ENCODE results near the gene DRGX.

DRGX gene

DNA sequence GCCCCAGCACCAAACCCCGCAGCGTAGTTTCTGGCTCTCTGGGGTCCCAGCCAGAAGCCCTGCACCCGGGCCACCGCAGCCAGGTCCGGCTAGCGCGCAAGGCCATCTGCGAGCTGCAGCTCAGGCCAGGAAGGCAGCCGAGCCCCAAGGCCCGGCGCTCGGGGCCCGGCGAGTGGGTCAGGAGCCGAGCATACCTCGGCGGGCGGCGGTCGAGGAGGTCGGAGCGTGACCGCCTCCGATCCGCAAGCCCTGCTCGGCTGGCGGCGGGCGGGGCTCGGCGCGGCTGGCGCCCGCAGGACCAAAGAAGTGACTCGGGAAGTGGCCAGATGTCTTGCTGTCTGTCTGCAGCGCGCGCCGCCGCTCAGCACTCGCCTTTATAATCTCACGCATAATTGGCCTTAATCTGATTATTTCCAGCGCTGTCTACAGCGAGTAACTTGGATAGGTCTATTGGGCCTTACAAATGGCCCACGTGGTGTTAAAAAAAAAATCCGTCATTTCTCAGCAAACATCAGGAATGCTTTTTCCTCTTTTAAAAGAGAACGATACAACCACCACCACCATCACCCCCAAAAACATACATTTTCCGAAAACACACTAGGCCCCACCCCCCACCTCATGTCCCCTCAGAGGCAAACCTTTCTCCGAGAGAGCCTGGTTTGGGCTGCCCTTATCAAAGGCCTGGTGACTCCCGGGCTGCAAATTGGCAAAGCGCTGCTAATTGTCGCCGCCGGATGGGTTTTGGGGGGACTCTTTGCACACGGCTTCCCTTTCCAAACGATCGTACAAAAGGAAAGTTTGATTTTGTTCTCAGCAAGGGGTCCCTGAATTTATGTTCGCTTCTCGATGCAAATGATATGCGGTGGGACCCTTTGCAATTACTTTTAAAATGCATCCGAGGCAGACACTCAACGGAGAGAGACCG is at the start of gene DRGX:
DRGX (minus strand) TSS at position 349 of the 925 bp plus-strand sequence. CDS start 649 bp downstream, outside the sequence.
- no peak for DNase-seq (ENCODE audit: low read depth, low spot score)

DNA sequence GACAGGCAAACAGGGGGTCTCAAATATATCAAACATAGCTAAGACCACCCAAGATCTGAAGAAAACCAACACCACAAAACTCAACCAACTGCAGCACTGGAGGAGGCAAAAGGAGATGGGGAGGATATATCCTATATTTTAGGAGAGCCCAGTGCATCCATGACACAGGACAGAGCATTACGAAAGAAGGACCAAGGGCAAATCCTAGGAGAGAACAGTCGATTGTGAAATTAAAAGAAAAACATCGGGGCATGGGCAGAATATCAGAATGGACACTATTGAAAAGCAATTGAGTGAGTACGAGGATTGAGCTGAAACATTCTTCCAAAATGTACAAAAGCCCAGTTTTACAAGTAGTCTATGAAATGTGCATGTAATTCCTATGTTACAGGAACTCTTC is 48.5 kb upstream of the DRGX start:
- no peak for DNase-seq (ENCODE audit: low read depth, low spot score)

DNA sequence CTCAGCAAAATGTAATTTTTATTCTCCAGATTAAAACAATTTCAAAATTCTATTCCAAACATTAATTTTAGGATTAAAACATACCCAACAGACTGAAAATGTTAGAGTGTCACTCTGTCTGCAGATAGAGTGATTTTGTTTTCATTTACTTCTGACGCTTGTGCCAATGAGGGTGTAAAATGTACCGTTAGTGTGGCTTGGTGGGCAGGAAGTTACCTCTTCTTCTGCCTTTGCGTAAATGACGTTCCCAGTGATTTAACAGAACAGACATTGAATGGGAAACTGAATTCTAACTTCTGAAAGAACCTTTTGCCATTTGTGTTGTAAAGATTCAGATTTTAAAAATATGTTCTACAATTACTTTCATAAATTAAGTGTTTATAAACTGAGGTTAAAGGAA is 47.0 kb upstream of the DRGX start:
- DNase-seq (ENCODE audit: low read depth, low spot score) = no peak

DNA sequence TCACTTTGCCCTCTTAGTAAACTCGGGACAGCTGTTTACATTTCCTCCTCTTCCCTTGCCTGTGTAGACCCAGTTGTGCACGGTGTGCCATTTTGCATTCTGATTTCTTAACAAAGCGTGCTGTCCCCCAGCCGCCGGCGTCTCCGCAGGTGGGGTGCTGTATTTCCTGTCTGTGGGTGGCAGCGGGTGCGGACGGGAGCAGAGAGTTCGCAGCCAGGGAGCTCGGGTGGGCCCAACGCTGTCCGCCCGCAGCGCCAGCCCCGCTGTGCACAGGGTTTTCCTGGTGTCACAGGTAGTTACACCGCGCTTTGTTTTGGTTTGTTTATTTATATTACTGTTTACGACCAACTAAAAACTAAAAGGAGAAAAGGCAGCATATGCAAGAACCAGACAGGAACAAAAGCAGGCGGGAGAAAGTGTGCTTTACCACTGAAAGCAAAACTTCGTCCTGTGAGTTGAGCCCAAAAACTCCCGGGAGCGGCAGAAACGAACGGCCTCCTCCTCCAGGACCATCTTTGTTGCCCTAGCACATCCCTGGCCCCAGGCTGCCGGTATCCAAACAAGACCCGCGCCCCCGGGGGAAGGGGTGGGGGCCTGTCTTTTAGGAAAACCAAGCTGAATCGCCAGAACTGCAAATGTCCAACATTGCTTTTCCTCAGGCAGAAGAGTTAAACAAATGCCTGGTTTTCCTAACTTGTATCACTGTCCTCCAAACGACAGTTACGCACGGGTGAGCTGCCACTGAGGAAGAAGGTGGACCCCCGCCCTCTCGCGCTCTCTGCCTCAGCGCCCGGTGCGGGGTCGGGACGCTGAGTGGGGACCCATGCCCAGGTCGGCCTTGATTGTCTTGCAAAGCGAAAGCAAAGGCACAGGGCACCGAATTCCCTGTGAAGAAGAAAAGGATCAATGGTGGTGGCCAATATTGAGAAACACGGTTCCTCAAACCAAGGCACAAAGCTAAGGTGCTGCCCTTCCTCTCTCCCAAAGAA is 45.9 kb upstream of the DRGX start:
- DNase-seq (ENCODE audit: low read depth, low spot score) = peak; percentile 5

DNA sequence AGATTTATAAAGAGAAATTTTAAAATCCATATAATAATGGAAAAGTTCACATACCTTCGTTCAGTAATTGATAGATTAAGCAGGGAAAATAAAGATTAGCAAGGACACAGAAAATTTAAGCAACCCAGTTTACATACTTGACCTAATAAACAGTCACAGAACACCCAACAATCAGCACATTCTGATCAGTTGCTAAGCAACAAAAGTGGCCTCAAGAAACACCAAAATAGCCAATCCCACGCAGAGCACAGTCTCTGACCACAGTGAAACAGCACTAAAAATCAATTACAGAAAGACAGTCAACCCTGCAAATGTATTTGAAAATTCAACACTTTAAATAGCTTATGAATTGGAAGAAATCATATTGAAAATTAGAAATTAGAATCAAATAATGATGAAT is 39.3 kb upstream of the DRGX start:
- no peak for DNase-seq (ENCODE audit: low read depth, low spot score)

DNA sequence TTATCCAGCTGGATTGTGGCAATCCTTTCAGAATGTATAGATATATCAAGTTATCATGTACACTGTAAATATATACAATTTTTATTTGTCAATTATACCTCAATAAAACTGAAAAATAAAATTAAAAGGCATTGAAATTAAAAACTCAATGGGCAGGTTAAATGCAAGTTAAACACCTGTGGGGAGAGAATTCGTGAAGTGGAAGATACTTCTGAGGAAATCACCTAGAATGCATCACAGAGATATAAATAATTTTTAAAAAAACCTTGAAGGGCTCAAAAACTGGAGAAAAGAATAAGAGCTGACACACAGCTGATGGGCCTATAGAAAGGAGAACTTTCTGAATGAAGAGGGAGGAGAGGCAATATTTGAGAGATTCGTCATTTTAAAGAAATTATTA is 37.2 kb upstream of the DRGX start:
- no peak for DNase-seq (ENCODE audit: low read depth, low spot score)

DNA sequence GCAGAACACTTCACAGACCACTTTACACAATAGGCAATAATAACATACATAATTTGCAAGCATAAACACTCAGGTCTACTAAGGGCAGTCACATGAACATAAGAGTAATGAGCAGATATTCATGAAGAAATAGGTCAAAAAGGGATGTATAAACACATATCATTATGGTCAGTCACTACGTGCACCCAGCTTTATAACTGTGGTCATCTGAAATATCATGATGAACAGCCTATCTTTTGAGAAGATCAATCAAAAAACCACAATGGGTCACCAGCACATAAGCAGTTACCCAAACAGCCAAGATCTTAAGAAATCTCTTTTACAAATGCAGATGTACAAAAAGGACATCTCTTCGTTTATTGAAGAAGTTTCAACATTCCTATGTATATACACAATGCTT is 35.5 kb upstream of the DRGX start:
- no peak for DNase-seq (ENCODE audit: low read depth, low spot score)

DNA sequence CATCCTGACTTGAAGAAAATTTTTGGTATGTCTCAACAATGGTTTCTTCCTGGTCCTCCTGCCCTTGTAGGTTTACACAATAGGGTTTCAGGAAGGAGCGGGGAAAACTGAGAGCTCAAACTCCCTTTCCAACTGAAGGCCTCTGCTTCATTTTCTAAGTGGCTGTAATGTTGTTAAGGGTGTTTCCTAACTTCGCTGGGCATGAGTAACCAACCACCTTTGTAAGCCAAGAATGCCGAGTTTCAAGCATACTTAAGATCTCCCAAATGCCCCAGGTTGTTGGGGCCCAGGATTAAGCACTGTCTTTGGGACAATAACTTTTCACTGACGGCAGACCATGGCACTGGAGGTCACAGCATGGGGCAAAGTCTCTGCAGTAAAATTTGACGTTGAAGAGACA is 33.6 kb upstream of the DRGX start:
- DNase-seq (ENCODE audit: low read depth, low spot score) = no peak

DNA sequence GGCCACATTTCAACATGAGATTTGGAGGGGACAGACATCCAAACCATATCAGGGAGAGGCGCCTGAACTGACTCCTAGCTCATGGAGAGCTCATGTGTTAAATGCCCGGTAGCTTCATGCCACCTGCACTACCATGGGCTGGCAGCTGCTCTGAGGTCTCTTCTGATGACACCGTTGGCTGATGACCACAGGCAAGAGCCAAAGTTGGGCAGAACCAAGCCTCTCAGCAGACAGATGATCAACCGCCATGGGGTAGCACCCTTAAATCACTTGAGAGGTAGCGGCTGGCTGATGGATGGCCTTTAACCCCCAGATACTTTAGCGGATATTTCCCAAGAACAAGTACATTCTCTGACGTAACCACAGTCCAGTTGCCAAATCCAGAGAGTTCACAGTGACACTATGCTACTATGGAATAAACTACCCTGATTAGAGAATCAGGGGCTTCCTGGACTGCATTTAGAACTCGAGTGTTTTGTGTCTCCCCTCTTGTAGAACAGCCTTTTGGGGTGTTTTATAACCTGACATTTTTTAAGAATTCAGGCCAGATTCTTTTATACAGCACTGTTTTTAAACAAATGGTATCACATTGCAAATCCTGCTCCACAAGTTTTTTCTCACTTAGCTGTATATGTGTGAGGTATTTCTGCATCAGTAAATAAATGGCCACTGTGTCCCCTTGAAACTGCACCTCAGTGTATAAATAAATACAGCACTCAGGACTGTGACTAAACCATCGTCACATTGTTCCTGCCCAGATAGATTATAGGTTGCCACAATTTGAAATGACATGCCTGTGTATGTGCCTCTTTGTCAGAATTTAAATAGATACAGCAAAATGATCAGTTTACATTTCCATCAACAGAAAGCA is 30.8 kb upstream of the DRGX start:
- no peak for DNase-seq (ENCODE audit: low read depth, low spot score)

DNA sequence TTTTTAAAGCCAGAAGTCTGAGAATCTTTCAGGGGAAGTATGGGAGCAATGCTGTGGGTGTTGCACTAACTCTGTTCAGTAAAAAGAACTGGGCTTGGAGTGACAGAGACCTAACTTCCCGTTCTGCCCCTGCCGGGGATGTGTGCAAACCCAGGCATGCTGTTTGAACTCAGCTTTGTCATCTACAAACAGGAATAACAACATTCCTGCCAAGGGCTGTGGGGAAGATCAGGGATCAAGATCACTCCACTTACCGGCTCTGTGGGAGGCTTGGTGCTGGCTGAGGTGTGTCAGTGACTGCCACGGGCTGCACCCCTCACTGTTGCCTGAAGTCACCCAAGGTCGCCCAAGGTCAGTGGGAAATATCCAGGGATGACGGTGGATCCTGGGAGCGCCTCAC is 23.1 kb upstream of the DRGX start:
- no peak for DNase-seq (ENCODE audit: low read depth, low spot score)

DNA sequence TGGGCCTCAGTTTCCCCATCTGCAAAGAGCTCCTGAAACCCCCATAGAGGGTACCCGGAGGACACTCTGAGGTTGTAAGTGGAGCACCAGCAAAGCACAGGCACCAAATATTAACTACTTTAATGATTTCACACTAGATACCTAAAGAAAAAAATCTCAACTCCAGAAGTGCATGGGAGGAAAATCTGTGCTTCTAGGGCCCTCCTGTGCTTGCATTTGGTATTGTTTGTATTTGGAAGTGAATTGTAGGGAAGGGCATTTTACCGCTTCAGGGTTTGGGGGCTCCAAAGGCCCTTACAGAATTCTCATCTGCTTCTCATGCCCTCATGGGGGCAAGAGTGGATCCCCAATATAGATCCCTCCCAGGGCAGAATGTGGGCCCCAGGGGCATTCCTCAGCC is 22.4 kb upstream of the DRGX start:
- DNase-seq (ENCODE audit: low read depth, low spot score) = no peak

DNA sequence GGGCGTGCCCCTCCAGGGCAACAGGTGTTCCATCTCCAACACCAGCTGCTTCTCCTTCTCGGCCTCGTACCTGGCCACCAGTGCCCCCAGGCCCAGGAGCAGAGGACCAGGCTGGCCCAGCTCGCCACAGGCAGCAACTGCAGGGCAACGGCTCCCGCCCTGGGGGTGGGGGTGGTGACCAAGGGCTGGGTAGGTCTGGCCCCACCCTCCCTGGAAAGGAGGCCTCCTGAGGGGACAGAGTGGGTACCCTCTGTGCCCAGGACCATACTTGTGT is 22.1 kb upstream of the DRGX start:
- no peak for DNase-seq (ENCODE audit: low read depth, low spot score)

DNA sequence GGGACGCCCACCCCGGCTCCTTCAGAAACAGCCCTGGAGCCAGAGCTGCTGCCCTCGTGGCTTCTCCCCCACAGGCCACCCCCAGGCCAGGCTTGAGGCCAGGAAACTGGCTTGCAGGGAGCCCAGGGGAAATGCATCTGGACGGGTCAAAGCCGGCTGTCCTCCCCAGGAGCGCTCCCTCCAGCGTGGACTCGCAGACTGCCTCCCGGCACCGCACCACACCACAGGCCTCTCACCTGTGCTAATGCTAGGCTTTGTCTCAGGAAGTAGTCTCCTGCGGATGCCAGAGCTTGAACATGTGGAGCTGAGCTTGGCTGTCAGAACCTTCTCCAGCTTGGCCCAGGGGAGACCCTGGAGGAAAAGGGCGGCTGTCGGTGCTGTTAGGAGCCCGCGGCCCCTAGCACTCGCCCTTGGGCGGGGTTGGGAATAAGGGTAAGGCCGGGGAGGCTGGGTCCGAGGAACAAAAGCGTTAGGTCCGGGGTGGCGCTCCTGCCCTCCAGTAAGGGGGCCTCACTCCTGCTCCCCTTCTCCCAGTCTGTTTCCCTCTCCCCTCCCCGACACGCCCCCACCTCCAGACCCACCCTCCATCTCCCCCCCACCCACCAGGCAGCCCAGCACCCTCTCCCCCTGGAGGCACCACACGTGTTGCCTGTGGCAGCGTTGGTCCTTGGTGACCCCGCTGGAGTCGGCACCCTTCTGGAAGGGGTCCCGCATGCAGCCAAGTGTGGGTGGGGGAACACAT is 21.6 kb upstream of the DRGX start:
- DNase-seq (ENCODE audit: low read depth, low spot score) = no peak

DNA sequence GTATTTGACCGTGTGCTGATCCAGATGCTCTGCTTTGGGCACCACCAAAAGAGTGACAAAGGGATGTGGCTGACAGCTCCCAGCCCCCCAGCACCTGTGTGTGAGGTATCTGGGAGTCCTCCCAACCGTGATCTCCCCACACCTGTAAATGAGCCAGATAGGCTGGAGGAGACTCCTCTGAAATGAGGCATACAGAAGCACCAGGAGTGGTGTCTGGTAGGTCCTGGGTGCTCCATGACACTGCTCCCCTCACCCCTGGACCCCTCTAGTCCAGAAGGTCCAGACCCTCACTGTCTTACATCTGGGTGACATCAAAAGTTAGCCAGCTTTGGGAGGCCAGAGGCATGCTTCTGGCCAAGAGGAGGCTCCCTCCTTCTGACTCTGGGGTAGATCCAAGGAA is 20.0 kb upstream of the DRGX start:
- no peak for DNase-seq (ENCODE audit: low read depth, low spot score)

DNA sequence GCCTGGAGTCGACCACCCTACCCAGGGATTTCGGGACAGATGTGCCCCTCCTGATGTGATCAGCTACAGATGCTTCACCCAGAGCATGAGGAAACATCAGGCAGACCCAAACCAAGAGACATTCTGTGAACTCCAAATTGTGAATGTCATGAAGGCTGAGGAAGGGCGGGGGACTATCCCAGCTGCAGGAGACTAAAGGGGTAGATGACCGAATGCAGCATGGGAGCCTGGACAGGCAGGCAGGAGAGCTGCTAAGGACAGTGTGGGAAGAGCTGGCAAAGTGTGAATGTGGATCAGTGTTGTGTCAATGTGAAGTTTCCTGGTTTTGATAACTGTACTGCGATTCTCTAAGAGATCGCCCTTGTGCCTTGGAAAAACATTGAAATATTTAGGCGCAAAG is 19.2 kb upstream of the DRGX start:
- DNase-seq (ENCODE audit: low read depth, low spot score) = no peak

DNA sequence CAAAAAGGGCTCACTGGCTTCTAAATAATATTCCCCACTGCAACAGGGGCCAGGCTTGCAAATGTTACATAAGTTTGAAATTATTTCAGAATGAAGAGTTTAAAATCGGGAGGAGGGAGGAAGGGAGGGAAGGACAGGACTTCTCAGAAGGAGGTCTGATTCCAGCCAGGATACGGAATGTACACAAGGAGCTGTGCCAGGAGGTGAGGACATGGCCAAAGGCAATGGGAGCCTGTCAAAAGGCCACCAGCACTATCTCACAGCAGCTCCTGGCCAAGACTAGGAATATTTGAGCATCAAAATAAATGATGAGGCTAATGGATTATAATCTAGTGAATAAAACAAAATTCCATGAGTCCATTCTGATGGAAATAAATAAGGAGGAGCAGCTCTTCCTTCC is 18.6 kb upstream of the DRGX start:
- no peak for DNase-seq (ENCODE audit: low read depth, low spot score)

DNA sequence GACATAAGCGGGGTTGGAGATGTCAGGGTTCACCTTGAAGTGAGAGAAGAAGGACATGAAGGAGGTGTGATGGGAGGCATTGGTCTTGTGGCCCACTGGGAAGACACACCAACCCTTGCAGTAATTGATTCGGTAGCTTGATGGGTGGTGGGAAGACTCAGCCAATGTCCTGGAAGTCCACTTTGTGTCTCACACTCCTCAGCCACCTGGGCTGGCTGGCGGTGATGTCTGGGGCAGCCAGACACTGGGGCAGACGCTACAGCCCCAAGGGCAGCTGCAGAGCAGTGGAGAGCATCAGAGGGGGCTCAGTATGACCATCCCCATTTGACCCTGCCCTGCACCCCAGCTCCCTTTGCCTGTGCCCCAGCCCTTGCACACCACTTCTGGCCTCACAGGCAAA is 16.7 kb upstream of the DRGX start:
- no peak for DNase-seq (ENCODE audit: low read depth, low spot score)

DNA sequence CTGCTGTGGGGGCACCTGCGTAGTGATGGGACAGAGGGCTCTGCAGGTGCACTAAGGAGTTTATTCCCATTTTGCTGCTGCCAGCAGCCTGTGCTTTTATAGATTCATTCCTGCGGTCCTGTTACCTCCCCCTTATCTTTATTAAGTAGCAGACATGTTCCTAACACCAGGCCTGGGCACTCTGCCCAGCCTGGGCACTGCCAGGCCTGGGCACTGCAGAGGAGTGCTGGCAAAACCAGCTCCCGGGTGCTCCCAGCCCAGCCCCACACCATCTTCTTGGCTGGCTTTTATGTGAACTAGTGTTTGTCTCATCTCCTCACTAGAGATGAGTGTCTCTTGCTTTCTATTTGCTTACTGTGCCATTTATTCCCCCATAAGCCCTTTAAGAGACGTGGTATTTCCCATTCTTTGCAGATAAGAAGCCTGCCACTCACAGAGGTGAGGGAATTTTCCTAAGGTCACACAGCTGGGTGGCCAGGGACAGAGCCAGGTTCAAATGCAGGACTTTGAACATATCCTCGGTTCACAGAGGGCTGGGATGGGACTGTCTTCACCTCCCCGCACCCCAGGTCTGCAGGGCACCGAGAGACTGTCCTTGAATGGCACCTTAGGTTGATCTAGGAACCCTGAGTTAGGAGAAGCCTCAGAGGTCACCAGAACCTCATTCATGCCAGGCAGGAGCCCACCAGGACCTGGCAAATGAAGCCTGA is 14.6 kb upstream of the DRGX start:
- DNase-seq (ENCODE audit: low read depth, low spot score) = no peak

DNA sequence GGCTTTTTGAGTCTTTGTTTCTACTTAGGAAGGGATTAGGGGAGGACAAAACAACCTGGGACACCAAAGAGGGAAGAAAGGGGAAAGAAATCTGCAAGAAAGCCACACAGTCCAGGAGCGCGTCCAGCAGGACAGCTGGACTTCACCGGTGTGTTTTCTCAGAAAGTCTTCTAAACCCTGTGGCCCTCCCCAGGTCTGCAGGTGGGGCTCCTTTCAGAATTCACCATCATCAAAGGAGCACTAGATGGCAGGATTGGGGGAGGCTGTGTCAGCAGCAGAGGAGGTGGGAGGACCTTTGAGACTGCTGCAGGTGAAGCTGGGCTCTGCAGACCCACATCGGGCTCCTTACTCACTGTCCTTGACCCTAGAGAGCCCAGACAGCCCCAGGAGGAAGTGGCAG is 13.9 kb upstream of the DRGX start:
- no peak for DNase-seq (ENCODE audit: low read depth, low spot score)

DNA sequence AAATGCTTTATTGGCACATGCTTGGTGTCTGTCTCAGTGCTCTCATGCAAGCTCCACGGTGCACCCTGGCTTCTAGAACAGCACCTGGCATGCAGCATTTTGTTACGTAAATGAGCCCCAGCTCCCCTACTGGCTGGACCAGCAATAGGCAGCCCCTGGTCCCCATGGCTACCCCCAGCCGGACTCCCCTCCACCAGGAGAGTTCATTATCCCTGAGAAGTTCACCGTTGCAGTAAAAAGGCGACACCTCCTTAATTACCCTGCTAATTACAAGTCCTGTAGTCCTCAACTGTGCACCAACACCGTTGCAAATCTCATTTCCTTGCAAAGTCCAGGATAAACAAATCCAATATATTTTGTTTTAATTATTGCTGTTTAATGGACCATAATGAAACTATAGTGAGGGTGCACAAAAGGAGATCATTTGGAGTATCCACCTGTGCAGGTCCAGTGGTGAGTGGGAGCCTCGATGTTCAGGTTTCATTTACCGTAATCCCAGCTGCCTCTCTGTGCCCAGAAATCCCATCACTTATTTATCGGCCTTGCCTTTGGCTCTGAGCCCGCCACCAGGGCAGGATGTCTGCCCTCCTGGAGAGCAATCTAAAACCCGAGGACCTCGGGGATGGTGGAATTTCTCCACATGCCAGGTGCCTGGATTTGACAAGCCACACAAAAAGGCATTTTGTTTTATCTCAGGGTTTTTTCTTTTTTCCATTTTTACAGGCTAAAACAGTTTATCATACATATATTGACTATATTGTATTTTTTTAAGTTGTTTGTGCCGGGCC is 12.8 kb upstream of the DRGX start:
- DNase-seq (ENCODE audit: low read depth, low spot score) = no peak
